Hematopoietic multipotent progenitor cell treated with erythropoietin and hydrocortisone succinate and interleukin-3 and kit ligand, for 15 days (in vitro differentiated cells): Measurements from ENCODE around the gene C15orf61.

ENCODE experiments used
- DNase-seq: peaks from one replicate; pipeline ENCODE4 v3.0.0-alpha.2; 2015; ENCODE audit warnings: low spot score

The C15orf61 gene

GRCh38 chr15:67521029-67521782 is at the start of gene C15orf61:
Gene C15orf61 (plus strand): TSS chr15:67521131. CDS start chr15:67521249, 118 bp downstream.
- peak; percentile 72 for DNase-seq

GRCh38 chr15:67472957-67473356 is 48.0 kb upstream of the C15orf61 start:
- no peak for DNase-seq

GRCh38 chr15:67474405-67475110 is 46.4 kb upstream of the C15orf61 start:
- no peak for DNase-seq

GRCh38 chr15:67479781-67480505 is 41.0 kb upstream of the C15orf61 start:
- DNase-seq: no peak

GRCh38 chr15:67480741-67481140 is 40.2 kb upstream of the C15orf61 start:
- DNase-seq: no peak

- no peak for DNase-seq
These were observed 39.3 kb upstream of the C15orf61 start for GRCh38 chr15:67481680-67482079.

GRCh38 chr15:67495585-67495984 is 25.3 kb upstream of the C15orf61 start:
- DNase-seq: no peak

GRCh38 chr15:67501177-67501835 is 19.6 kb upstream of the C15orf61 start:
- DNase-seq: no peak

GRCh38 chr15:67501836-67502461 is 19.0 kb upstream of the C15orf61 start:
- no peak for DNase-seq

GRCh38 chr15:67504056-67504455 is 16.9 kb upstream of the C15orf61 start:
- no peak for DNase-seq

GRCh38 chr15:67504796-67505195 is 16.1 kb upstream of the C15orf61 start:
- no peak for DNase-seq

GRCh38 chr15:67505675-67506572 is 15.0 kb upstream of the C15orf61 start:
- DNase-seq: no peak

GRCh38 chr15:67506775-67507747 is 13.9 kb upstream of the C15orf61 start:
- DNase-seq: no peak

- no peak for DNase-seq
These were observed 12.5 kb upstream of the C15orf61 start for GRCh38 chr15:67508407-67508806.

- no peak for DNase-seq
These were observed 11.0 kb upstream of the C15orf61 start for GRCh38 chr15:67509918-67510317.

GRCh38 chr15:67510597-67511190 is 10.2 kb upstream of the C15orf61 start:
- no peak for DNase-seq

- no peak for DNase-seq
These were observed 9.3 kb upstream of the C15orf61 start for GRCh38 chr15:67511606-67512005.

GRCh38 chr15:67512140-67512539 is 8.8 kb upstream of the C15orf61 start:
- no peak for DNase-seq
